HL-60 (cell line): ENCODE results near the gene AGBL2.

Source experiments
- CTCF ChIP-seq: IDR thresholded peaks from one replicate; pipeline ENCODE4 v1.5.1; 2011; ENCODE audit warnings: low read length, control low read depth, inconsistent platforms; ENCODE audit not compliant: insufficient read depth
- POLR2AphosphoS5 ChIP-seq: IDR thresholded peaks from 2 replicates; pipeline ENCODE4 v1.6.1; 2012; ENCODE audit warnings: low read depth
- REST ChIP-seq: IDR thresholded peaks from 2 replicates; pipeline ENCODE4 v1.6.1; 2012; ENCODE audit warnings: low read depth; ENCODE audit not compliant: insufficient replicate concordance

- TF ChIP-seq CTCF (no peak), POLR2AphosphoS5 (no peak), REST (no peak)
These were observed 53.9 kb downstream of the AGBL2 start for GRCh38 chr11:47661245-47661644.
